PC-9 (cell line): ENCODE results near the gene DYNLT2.

Source experiments
- EZH2 ChIP-seq: fragments of 200-600 bp; sonication (generic); IDR thresholded peaks from 2 replicates; pipeline ENCODE4 v1.8.0; 2017; ENCODE audit warnings: antibody characterized with exemption, low read depth
- TF ChIP-seq, protein P1 (sequence below): fragments of 200-600 bp; sonication (generic); conservative IDR thresholded peaks from 2 replicates; pipeline ENCODE4 v1.6.1; 2017; ENCODE audit warnings: mixed run types, antibody characterized with exemption, mild to moderate bottlenecking, moderate library complexity

DNA sequence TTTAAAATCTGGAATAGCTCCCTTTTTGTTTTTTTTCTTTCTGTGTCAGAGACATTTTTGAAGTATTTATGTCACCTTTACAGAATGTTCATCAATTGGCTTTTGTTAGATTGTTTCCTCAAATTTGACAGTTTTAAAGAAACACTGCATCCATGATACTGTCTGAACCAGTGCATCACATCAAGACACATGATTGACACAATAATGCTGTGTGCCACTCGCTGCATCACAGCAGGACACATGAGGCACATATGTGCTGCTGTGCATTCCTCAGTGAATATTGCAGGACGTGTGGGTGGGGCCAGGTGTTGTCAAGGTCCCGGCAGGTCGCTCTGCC, 37.4 kb upstream of the DYNLT2 start:
- TF ChIP-seq, protein P1, sequence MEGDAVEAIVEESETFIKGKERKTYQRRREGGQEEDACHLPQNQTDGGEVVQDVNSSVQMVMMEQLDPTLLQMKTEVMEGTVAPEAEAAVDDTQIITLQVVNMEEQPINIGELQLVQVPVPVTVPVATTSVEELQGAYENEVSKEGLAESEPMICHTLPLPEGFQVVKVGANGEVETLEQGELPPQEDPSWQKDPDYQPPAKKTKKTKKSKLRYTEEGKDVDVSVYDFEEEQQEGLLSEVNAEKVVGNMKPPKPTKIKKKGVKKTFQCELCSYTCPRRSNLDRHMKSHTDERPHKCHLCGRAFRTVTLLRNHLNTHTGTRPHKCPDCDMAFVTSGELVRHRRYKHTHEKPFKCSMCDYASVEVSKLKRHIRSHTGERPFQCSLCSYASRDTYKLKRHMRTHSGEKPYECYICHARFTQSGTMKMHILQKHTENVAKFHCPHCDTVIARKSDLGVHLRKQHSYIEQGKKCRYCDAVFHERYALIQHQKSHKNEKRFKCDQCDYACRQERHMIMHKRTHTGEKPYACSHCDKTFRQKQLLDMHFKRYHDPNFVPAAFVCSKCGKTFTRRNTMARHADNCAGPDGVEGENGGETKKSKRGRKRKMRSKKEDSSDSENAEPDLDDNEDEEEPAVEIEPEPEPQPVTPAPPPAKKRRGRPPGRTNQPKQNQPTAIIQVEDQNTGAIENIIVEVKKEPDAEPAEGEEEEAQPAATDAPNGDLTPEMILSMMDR, result no peak
- no peak for TF ChIP-seq EZH2
